ENCODE results near the gene TSR3. TPM values are rescaled to one million over a fixed set of nuclear protein-coding genes. Genes with fewer than 3 reads are reported as not detected.

The TSR3 gene
- total and polyA plus RNA-seq, 8 donors = 9.3 to 441 (median 65.0) TPM

- intact Hi-C loops (cut with DNase I; ENCODE audit: low total_unique reads) = no loop called here
- TF ChIP-seq, protein P1, sequence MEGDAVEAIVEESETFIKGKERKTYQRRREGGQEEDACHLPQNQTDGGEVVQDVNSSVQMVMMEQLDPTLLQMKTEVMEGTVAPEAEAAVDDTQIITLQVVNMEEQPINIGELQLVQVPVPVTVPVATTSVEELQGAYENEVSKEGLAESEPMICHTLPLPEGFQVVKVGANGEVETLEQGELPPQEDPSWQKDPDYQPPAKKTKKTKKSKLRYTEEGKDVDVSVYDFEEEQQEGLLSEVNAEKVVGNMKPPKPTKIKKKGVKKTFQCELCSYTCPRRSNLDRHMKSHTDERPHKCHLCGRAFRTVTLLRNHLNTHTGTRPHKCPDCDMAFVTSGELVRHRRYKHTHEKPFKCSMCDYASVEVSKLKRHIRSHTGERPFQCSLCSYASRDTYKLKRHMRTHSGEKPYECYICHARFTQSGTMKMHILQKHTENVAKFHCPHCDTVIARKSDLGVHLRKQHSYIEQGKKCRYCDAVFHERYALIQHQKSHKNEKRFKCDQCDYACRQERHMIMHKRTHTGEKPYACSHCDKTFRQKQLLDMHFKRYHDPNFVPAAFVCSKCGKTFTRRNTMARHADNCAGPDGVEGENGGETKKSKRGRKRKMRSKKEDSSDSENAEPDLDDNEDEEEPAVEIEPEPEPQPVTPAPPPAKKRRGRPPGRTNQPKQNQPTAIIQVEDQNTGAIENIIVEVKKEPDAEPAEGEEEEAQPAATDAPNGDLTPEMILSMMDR (IDR thresholded peaks at IDR 0.05) = no peak
- TF ChIP-seq POLR2A (IDR thresholded peaks at IDR 0.05) (no peak), POLR2AphosphoS5 (IDR thresholded peaks at IDR 0.05) (no peak), EP300 (IDR thresholded peaks at IDR 0.05) (no peak)
- no peak overlapping the region for H3K4me3 ChIP-seq
- H3K27ac ChIP-seq = no peak overlapping the region
- H3K36me3 ChIP-seq = peaks cover 83 to 100% (median 100%) of the 10 kb centered on the region in 4 donors
- no peaks in the 10 kb centered on the region for H3K4me1 ChIP-seq
- no peaks in the 10 kb centered on the region for H3K9me3 ChIP-seq
- 86 to 89% (median 88%) methylated on average over 8 to 22 of the region's 22 CpGs for WGBS, 5 donors
- H3K27me3 ChIP-seq = no peaks in the 10 kb centered on the region
- no peak for DNase-seq
Observed at GRCh38 chr16:1320658-1321240, 30.9 kb downstream of the TSR3 start.

DNA sequence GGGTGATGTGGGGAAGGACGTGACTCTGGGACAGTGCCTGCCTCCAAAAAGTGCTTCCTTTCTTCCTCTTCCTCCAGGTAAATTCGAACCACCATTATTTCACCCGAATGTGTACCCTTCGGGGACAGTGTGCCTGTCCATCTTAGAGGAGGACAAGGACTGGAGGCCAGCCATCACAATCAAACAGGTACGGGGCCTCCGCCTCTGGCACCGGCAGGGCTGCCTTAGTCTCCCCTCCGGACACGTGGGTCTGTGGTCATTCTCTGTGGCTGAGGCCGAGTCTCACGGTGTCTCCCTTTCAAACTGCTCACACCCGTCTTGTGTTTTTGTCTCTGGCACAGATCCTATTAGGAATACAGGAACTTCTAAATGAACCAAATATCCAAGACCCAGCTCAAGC lies 31.6 kb downstream of the TSR3 start:
- peaks cover 85 to 100% (median 100%) of the 10 kb centered on the region in 4 donors for H3K36me3 ChIP-seq
- TF ChIP-seq, protein P1 (IDR thresholded peaks at IDR 0.05) = no peak
- TF ChIP-seq POLR2A (IDR thresholded peaks at IDR 0.05) = no peak
- TF ChIP-seq POLR2AphosphoS5 (IDR thresholded peaks at IDR 0.05) = no peak
- DNase-seq = no peak
- H3K9me3 ChIP-seq = no peaks in the 10 kb centered on the region
- H3K27me3 ChIP-seq = no peaks in the 10 kb centered on the region
- H3K4me1 ChIP-seq = peaks cover 0 to 2% (median 0%) of the 10 kb centered on the region in 4 donors
- H3K4me3 ChIP-seq = no peak overlapping the region
- intact Hi-C loops (cut with DNase I; ENCODE audit: low total_unique reads) = no loop called here
- 81 to 87% (median 83%) methylated on average over 12 of the region's 12 CpGs for WGBS, 5 donors
- no peak overlapping the region for H3K27ac ChIP-seq

DNA sequence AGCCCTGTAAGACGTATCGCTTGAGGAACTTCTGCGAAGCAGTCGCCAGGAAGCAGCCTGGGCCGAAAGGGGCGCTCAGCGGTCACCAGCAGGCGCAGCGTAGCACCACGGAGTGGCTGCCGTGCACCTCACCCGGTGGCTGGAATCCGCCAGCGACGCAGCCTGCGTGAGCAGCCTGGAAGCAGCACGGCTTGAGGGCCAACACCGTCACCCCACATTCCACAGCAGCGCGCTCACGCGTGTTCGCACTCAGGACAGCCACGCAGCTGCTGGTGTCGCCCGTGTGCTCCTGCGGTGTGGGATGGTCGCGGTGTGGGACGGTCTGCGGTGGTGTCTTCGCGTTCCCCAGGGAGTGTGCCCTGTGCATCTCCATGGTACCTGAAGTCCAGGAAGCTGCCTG lies 32.6 kb downstream of the TSR3 start:
- no peak overlapping the region for H3K27ac ChIP-seq
- H3K36me3 ChIP-seq = peaks cover 84 to 100% (median 100%) of the 10 kb centered on the region in 4 donors
- TF ChIP-seq POLR2AphosphoS5 (IDR thresholded peaks at IDR 0.05) = no peak
- no peak for TF ChIP-seq POLR2A (IDR thresholded peaks at IDR 0.05)
- TF ChIP-seq, protein P1 (IDR thresholded peaks at IDR 0.05) = no peak
- TF ChIP-seq EP300 (IDR thresholded peaks at IDR 0.05) = no peak
- intact Hi-C loops (cut with DNase I; ENCODE audit: low total_unique reads) = no loop called here
- no peaks in the 10 kb centered on the region for H3K27me3 ChIP-seq
- no peaks in the 10 kb centered on the region for H3K9me3 ChIP-seq
- no peak overlapping the region for H3K4me3 ChIP-seq
- DNase-seq = no peak
- WGBS, 5 donors = 92 to 95% (median 93%) methylated on average over 30 to 33 of the region's 33 CpGs
- peaks cover 0 to 10% (median 5%) of the 10 kb centered on the region in 4 donors for H3K4me1 ChIP-seq

GRCh38 chr16:1318268-1318545 lies 33.5 kb downstream of the TSR3 start:
- intact Hi-C loops (cut with DNase I; ENCODE audit: low total_unique reads) = no loop called here
- Histone ChIP-seq H3K36me3 (peaks cover 80 to 99% (median 98%) of the 10 kb centered on the region in 4 donors), H3K27ac (no peak overlapping the region), H3K4me3 (no peak overlapping the region), H3K4me1 (peaks cover 5 to 17% (median 13%) of the 10 kb centered on the region in 4 donors), H3K9me3 (no peaks in the 10 kb centered on the region), H3K27me3 (no peaks in the 10 kb centered on the region)
- TF ChIP-seq EP300 (IDR thresholded peaks at IDR 0.05) (no peak), POLR2A (IDR thresholded peaks at IDR 0.05) (no peak), POLR2AphosphoS5 (IDR thresholded peaks at IDR 0.05) (no peak)
- TF ChIP-seq, protein P1 (IDR thresholded peaks at IDR 0.05) = no peak
- WGBS, 5 donors = 74 to 82% (median 79%) methylated on average over 7 to 9 of the region's 9 CpGs
- DNase-seq = no peak

Data from stomach (tissue), 9 donors.